ENCODE data around the gene ZSCAN9. TPM values are rescaled to one million over a fixed set of nuclear protein-coding genes. Genes with fewer than 3 reads are reported as not detected.

ZSCAN9 gene
- total RNA-seq (2011; cell fraction: chromatin; rRNA removed; ENCODE audit: low replicate concordance): 65.9 and 101 TPM in 2 replicates
- total RNA-seq (2011; cell fraction: nucleolus; rRNA removed): 43.7 and 45.8 TPM in 2 replicates
- 68.6 and 101 TPM in 2 replicates for total RNA-seq (2011; cell fraction: nucleoplasm; rRNA removed)
- 18.4 and 19.0 TPM in 2 replicates for total RNA-seq (2014; rRNA removed)
- 31.4 and 37.4 TPM in 2 replicates for total RNA-seq (2014; rRNA removed; fragmentation: Illumina TruSeq; extraction: Trizol)
- 26.0 and 28.7 TPM in 2 replicates for total RNA-seq (2015; rRNA removed; fragmentation: Illumina TruSeq; extraction: Trizol)
- 19.0 and 22.3 TPM in 2 replicates for total RNA-seq (2021)
- 48.9 and 59.9 TPM in 2 replicates for polyA plus RNA-seq (2011; rRNA removed)
- polyA plus RNA-seq (2011; cell fraction: cytosol; rRNA removed): 16.3 and 40.6 TPM in 2 replicates
- polyA plus RNA-seq (2011; cell fraction: nucleus; rRNA removed): 55.3 and 65.2 TPM in 2 replicates
- 15.5 and 25.6 TPM in 2 replicates for polyA plus RNA-seq (2012)
- 31.8 and 32.5 TPM in 2 replicates for polyA plus RNA-seq (2014; fragmentation: Illumina TruSeq; extraction: Trizol)
- 10 to 100 TPM; 18.8 to 20.0 TPM for polyA plus RNA-seq (2014; fragmentation: Nextera tagmentation; extraction: Ambion mirVana)
- polyA plus RNA-seq (2014; rRNA removed): 30.4 and 35.2 TPM in 2 replicates
- 49.6 and 64.4 TPM in 2 replicates for polyA minus RNA-seq (2011; rRNA and poly(A)+ RNA removed)
- polyA minus RNA-seq (2011; cell fraction: cytosol; rRNA and poly(A)+ RNA removed): 10.6 and 10.9 TPM in 2 replicates
- polyA minus RNA-seq (2011; cell fraction: nucleus; rRNA and poly(A)+ RNA removed): 28.3 and 55.3 TPM in 2 replicates
- percentile 95 among the genes with signal in this experiment for Bru-seq, nascent RNA
- percentile 96 among the genes with signal in this experiment for BruChase-seq, experiment 1, labeled RNA remaining after a 2-hour chase
- percentile 97 among the genes with signal in this experiment for BruChase-seq, experiment 2, labeled RNA remaining after a 6-hour chase
- long read RNA-seq, experiment 1, transcript ZSCAN9-201 (4 exons, 1,621 nt): major isoform, 11 of 42 reads
- long read RNA-seq, experiment 1, transcript ZSCAN9-204 (3 exons, 2,062 nt): minor isoform, 6 of 42 reads
- long read RNA-seq, experiment 1, partial matches to known transcripts: 5 of 42 reads
- long read RNA-seq, experiment 1, other reads (novel, unspliced or antisense): 18 of 42 reads
- long read RNA-seq, experiment 2, partial matches to known transcripts: 1 of 11 reads
- long read RNA-seq, experiment 2, other reads (novel, unspliced or antisense): 4 of 11 reads
- long read RNA-seq, experiment 3, partial matches to known transcripts: 2 of 19 reads
- long read RNA-seq, experiment 3, other reads (novel, unspliced or antisense): 5 of 19 reads

DNA sequence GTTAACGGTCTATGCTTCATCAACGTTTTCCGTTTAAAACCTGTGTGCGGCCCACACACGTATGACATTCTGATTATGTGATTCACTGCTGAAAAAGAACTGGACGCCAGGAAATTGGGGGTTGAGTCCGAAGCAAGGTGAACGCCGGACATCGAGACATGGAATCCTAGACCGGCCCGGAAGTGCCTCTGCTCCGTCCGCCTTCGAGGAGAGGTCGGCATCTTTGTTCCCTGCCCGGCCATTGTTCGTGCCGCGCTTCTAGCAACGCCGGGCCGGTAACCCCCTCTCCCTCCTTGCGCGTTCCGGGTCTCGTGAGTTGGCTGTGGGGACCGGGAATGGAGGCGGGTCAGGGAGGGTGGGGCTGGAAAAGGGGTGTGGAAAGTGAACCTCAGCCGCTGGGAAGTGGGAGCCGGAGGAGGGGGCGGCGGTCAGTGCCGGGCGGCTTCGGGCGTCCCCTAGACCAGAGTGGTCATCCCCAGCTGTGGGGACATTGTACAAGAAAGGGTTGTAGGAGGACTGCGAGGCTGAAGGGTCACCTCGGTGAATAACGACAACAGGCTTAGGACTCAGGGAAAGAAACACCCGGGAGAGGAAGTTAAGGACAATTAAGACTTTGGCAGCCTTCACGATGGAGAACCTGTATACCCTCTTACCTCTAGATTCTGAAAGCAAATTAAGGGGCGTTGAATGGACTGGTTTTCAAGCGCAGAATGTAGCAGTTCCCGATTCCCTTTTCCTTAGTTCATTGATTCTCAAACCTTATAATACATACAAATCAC lies at the start of gene ZSCAN9:
Gene ZSCAN9 (plus strand): TSS at position 220 of the 779 bp plus-strand sequence. CDS start 1,810 bp downstream, outside the sequence.
- intact Hi-C loops (cut with micrococcal nuclease): loop anchor here (1.0 to 10.0 kb wide), 4 partner anchors 27 to 390 kb away; partner anchors contain the start of genes PGBD1, ZKSCAN4 and ZKSCAN8
- POLR2A ChIA-PET: interaction anchor here (0.5 to 2.5 kb wide), 5 partner anchors 9 to 110 kb away, joined by 3 to 14 read pairs (median 4); partner anchors contain the start of gene ZSCAN31
- peak; percentile 83 to 94 (median 90) for DNase-seq (ENCODE audit: extremely low read depth in 1 of 4, low spot score in 3 of 4)
- TF ChIP-seq ZNF3 (CRISPR knock-in tag; IDR thresholded peaks at IDR 0.05) (no peak), ZNF143 (CRISPR knock-in tag; IDR thresholded peaks at IDR 0.05) (no peak), DACH1 (IDR thresholded peaks at IDR 0.05; ENCODE audit: partially characterized antibody) (no peak), ELF1 (tag; IDR thresholded peaks at IDR 0.05) (peak; percentile 95), DNMT1 (IDR thresholded peaks at IDR 0.05) (no peak), RCOR1 (IDR thresholded peaks at IDR 0.05; ENCODE audit: borderline replicate concordance in 1 of 2, low read depth in 2 of 2, low read length in 2 of 2) (peak; percentile 30 to 88; a peak in 3 of 4 replicates), RBM34 (IDR thresholded peaks at IDR 0.05; ENCODE audit: borderline replicate concordance, insufficient read depth, low read length) (no peak), RBM25 (IDR thresholded peaks at IDR 0.05; ENCODE audit: low read depth, low read length, severe bottlenecking) (no peak), KDM2B (CRISPR knock-in tag; IDR thresholded peaks at IDR 0.05) (no peak), TEAD2 (tag; IDR thresholded peaks at IDR 0.05) (peak; percentile 35; the same call in 1 of the 2 replicates)
- TF ChIP-seq, protein P1, sequence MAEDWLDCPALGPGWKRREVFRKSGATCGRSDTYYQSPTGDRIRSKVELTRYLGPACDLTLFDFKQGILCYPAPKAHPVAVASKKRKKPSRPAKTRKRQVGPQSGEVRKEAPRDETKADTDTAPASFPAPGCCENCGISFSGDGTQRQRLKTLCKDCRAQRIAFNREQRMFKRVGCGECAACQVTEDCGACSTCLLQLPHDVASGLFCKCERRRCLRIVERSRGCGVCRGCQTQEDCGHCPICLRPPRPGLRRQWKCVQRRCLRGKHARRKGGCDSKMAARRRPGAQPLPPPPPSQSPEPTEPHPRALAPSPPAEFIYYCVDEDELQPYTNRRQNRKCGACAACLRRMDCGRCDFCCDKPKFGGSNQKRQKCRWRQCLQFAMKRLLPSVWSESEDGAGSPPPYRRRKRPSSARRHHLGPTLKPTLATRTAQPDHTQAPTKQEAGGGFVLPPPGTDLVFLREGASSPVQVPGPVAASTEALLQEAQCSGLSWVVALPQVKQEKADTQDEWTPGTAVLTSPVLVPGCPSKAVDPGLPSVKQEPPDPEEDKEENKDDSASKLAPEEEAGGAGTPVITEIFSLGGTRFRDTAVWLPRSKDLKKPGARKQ (CRISPR knock-in tag; IDR thresholded peaks at IDR 0.05): no peak

More for the DNA sequence above, at the start of gene ZSCAN9:
- Histone ChIP-seq H3K27ac (ENCODE audit: extremely low read depth, low read depth, low read length) (peak within 1 kb of the TSS; percentile 85), H3K9ac (ENCODE audit: insufficient read depth in 1 of 2, low read depth in 2 of 2, low read length in 2 of 2) (peak within 1 kb of the TSS; percentile 92), H3K4me3 (peak within 1 kb of the TSS; percentile 79), H3K36me3 (ENCODE audit: control insufficient read depth, insufficient read depth, low read length) (peaks cover 33% of the 10 kb centered on the region), H3K9me3 (replicated peaks; ENCODE audit: control insufficient read depth, insufficient read depth, low read depth, low read length) (no peaks in the 10 kb centered on the region), H3K9me1 (ENCODE audit: control insufficient read depth, insufficient read depth, low read length) (no peaks in the 10 kb centered on the region), H3K4me1 (replicated peaks in 1 of 2; ENCODE audit: control insufficient read depth in 2 of 2, insufficient read depth in 2 of 2, low read length in 2 of 2) (peaks cover 7 to 47% of the 10 kb centered on the region in 2 experiments), H3K79me2 (ENCODE audit: control insufficient read depth, insufficient read depth, low read length) (peaks cover 35% of the 10 kb centered on the region), H3K4me2 (ENCODE audit: insufficient read depth, low read length) (peak within 1 kb of the TSS; percentile 95), H3K27me3 (ENCODE audit: control insufficient read depth in 2 of 2, insufficient read depth in 2 of 2, low read length in 2 of 2) (no peaks in the 10 kb centered on the region), H4K20me1 (replicated peaks; ENCODE audit: control insufficient read depth, insufficient read depth, low read length) (no peaks in the 10 kb centered on the region), H2AFZ (ENCODE audit: low read depth, low read length) (peak within 1 kb of the TSS; percentile 93)
- FAIRE-seq (peak; percentile 92), ATAC-seq (peak; percentile 89)
- WGBS (ENCODE audit: insufficient coverage, low coverage, missing lambda C conversion rate): under 1% methylated on average over 43 of the region's 45 CpGs
- BruUV-seq (replicated peaks): TSS peak; percentile 53
- in situ Hi-C loops (cut with MboI): no loop called here
- CTCF ChIA-PET (ENCODE audit: low intra/inter-chr PET ratio): interaction anchor here (0.7 kb wide), 1 partner anchor 80 kb away, joined by 3 read pairs; no protein-coding TSS in a partner anchor

All from K562 (cell line).